22Rv1 (cell line): Measurements from ENCODE around the gene PGM5.

ENCODE experiments used
- H3K27ac ChIP-seq: fragments of 450-650 bp; 2 replicates; pipeline ENCODE4 v1.5.1; 2017
- CTCF ChIP-seq: fragments of 450-650 bp; IDR thresholded peaks from 2 replicates; pipeline ENCODE4 v1.5.1; 2017; ENCODE audit warnings: mild to moderate bottlenecking
- ZFX ChIP-seq: fragments of 450-650 bp; IDR thresholded peaks from 2 replicates; pipeline ENCODE4 v1.6.1; 2017; ENCODE audit warnings: antibody characterized with exemption, borderline replicate concordance

Gene PGM5

GRCh38 chr9:68545033-68545705 is 188.8 kb downstream of the PGM5 start:
- H3K27ac ChIP-seq, result no peak overlapping the region
- no peak for TF ChIP-seq ZFX
- TF ChIP-seq CTCF, result no peak

- no peak for TF ChIP-seq ZFX
- TF ChIP-seq CTCF, result no peak
Observed at GRCh38 chr9:68546596-68547390, 190.4 kb downstream of the PGM5 start.

GRCh38 chr9:68547417-68547816 is 191.0 kb downstream of the PGM5 start:
- TF ChIP-seq CTCF (no peak), ZFX (no peak)
- no peak overlapping the region for H3K27ac ChIP-seq

More at GRCh38 chr9:68546596-68547390, 190.4 kb downstream of the PGM5 start:
- H3K27ac ChIP-seq, result no peak overlapping the region

- H3K27ac ChIP-seq, result no peak overlapping the region
- TF ChIP-seq ZFX, result no peak
- TF ChIP-seq CTCF, result no peak
Observed at GRCh38 chr9:68548241-68548640, 191.8 kb downstream of the PGM5 start.

GRCh38 chr9:68551191-68551590 is 194.8 kb downstream of the PGM5 start:
- TF ChIP-seq CTCF (no peak), ZFX (no peak)
- H3K27ac ChIP-seq, result no peak overlapping the region

- TF ChIP-seq CTCF (no peak), ZFX (no peak)
- no peak overlapping the region for H3K27ac ChIP-seq
Observed at GRCh38 chr9:68552700-68553476, 196.5 kb downstream of the PGM5 start.
